ENCODE results near the gene COPS7A.
"Not testable (repeated sequence)": the region's sequence is repeated elsewhere in the genome, so short reads cannot be mapped to it uniquely, and the experiment has no call there.

COPS7A gene

GRCh38 chr12:6708351-6708750, 15.5 kb upstream of the COPS7A start:
- not testable (repeated sequence) for H2BK5ac ChIP-seq (ENCODE audit: low read depth, low read length, poor library complexity, severe bottlenecking); H3K14ac ChIP-seq (ENCODE audit: low read length in 2 of 2); H3K4ac ChIP-seq (ENCODE audit: low read depth in 1 of 2, low read length in 2 of 2); H3K23ac ChIP-seq (ENCODE audit: low read length in 2 of 2); H3K4me1 ChIP-seq (ENCODE audit: control insufficient read depth, insufficient read depth, low read depth, low read length); H3K18ac ChIP-seq (ENCODE audit: low read depth in 1 of 2, low read length in 2 of 2); H3K27ac ChIP-seq (ENCODE audit: low read length, poor library complexity, severe bottlenecking); H2BK12ac ChIP-seq (ENCODE audit: low read length in 2 of 2); H4K91ac ChIP-seq (ENCODE audit: low read length); H3K9me3 ChIP-seq (ENCODE audit: control insufficient read depth, low read length); DNase-seq; H3K36me3 ChIP-seq (ENCODE audit: control insufficient read depth in 1 of 2, insufficient read depth in 2 of 2, low read depth in 1 of 2, low read length in 2 of 2); H3K4me2 ChIP-seq (ENCODE audit: low read length, poor library complexity, severe bottlenecking); H2AK5ac ChIP-seq (ENCODE audit: low read length, severe bottlenecking); H2BK120ac ChIP-seq (ENCODE audit: low read depth, low read length); H3K4me3 ChIP-seq (ENCODE audit: insufficient read depth in 1 of 2, low read depth in 1 of 2, low read length in 2 of 2); H4K8ac ChIP-seq (ENCODE audit: low read length); H3K9ac ChIP-seq (ENCODE audit: low read length); H2AFZ ChIP-seq (ENCODE audit: low read depth, low read length); H3K79me1 ChIP-seq (replicated peaks; ENCODE audit: low read length, poor library complexity, severe bottlenecking); H2BK15ac ChIP-seq (ENCODE audit: low read depth, poor library complexity, severe bottlenecking)
- peaks cover 0 to 10% of the 10 kb centered on the region in 2 experiments for H3K27me3 ChIP-seq (ENCODE audit: control insufficient read depth in 1 of 2, insufficient read depth in 1 of 2, low read length in 2 of 2)
- 97% methylated on average over 17 of the region's 21 CpGs for WGBS

GRCh38 chr12:6708960-6709394, 14.9 kb upstream of the COPS7A start:
- Histone ChIP-seq H2BK15ac (ENCODE audit: low read depth, poor library complexity, severe bottlenecking) (no peak overlapping the region), H3K18ac (ENCODE audit: low read depth in 1 of 2, low read length in 2 of 2) (no peak overlapping the region), H3K4me1 (ENCODE audit: control insufficient read depth, insufficient read depth, low read depth, low read length) (no peaks in the 10 kb centered on the region), H3K27me3 (ENCODE audit: control insufficient read depth in 1 of 2, insufficient read depth in 1 of 2, low read length in 2 of 2) (peaks cover 0 to 5% of the 10 kb centered on the region in 2 experiments), H3K4me3 (ENCODE audit: insufficient read depth in 1 of 2, low read depth in 1 of 2, low read length in 2 of 2) (no peak overlapping the region), H3K79me1 (replicated peaks; ENCODE audit: low read length, poor library complexity, severe bottlenecking) (no peaks in the 10 kb centered on the region), H3K23ac (ENCODE audit: low read length in 2 of 2) (no peak overlapping the region), H2BK12ac (ENCODE audit: low read length in 2 of 2) (no peak overlapping the region), H2AK5ac (ENCODE audit: low read length, severe bottlenecking) (no peak overlapping the region), H3K14ac (ENCODE audit: low read length in 2 of 2) (no peak overlapping the region), H2BK5ac (ENCODE audit: low read depth, low read length, poor library complexity, severe bottlenecking) (no peak overlapping the region), H2BK120ac (ENCODE audit: low read depth, low read length) (no peak overlapping the region), H3K4me2 (ENCODE audit: low read length, poor library complexity, severe bottlenecking) (no peak overlapping the region), H3K9me3 (ENCODE audit: control insufficient read depth, low read length) (no peaks in the 10 kb centered on the region), H4K91ac (ENCODE audit: low read length) (no peak overlapping the region), H4K8ac (ENCODE audit: low read length) (no peak overlapping the region), H3K36me3 (ENCODE audit: control insufficient read depth in 1 of 2, insufficient read depth in 2 of 2, low read depth in 1 of 2, low read length in 2 of 2) (no peaks in the 10 kb centered on the region), H3K9ac (ENCODE audit: low read length) (no peak overlapping the region), H2AFZ (ENCODE audit: low read depth, low read length) (no peak overlapping the region), H3K27ac (ENCODE audit: low read length, poor library complexity, severe bottlenecking) (no peak overlapping the region), H3K4ac (ENCODE audit: low read depth in 1 of 2, low read length in 2 of 2) (no peak overlapping the region)
- WGBS: 92% methylated on average over 16 of the region's 16 CpGs
- DNase-seq: no peak

- DNase-seq; H2BK120ac ChIP-seq (ENCODE audit: low read depth, low read length); H3K27me3 ChIP-seq (ENCODE audit: control insufficient read depth in 1 of 2, insufficient read depth in 1 of 2, low read length in 2 of 2); H4K91ac ChIP-seq (ENCODE audit: low read length); H3K14ac ChIP-seq (ENCODE audit: low read length in 2 of 2); H3K79me1 ChIP-seq (replicated peaks; ENCODE audit: low read length, poor library complexity, severe bottlenecking); H3K9me3 ChIP-seq (ENCODE audit: control insufficient read depth, low read length); H2BK5ac ChIP-seq (ENCODE audit: low read depth, low read length, poor library complexity, severe bottlenecking); H2BK15ac ChIP-seq (ENCODE audit: low read depth, poor library complexity, severe bottlenecking); H2BK12ac ChIP-seq (ENCODE audit: low read length in 2 of 2); H3K36me3 ChIP-seq (ENCODE audit: control insufficient read depth in 1 of 2, insufficient read depth in 2 of 2, low read depth in 1 of 2, low read length in 2 of 2); H2AK5ac ChIP-seq (ENCODE audit: low read length, severe bottlenecking); H3K18ac ChIP-seq (ENCODE audit: low read depth in 1 of 2, low read length in 2 of 2); H3K4ac ChIP-seq (ENCODE audit: low read depth in 1 of 2, low read length in 2 of 2); H4K8ac ChIP-seq (ENCODE audit: low read length); H2AFZ ChIP-seq (ENCODE audit: low read depth, low read length); H3K9ac ChIP-seq (ENCODE audit: low read length); H3K4me3 ChIP-seq (ENCODE audit: insufficient read depth in 1 of 2, low read depth in 1 of 2, low read length in 2 of 2); H3K27ac ChIP-seq (ENCODE audit: low read length, poor library complexity, severe bottlenecking); H3K23ac ChIP-seq (ENCODE audit: low read length in 2 of 2); H3K4me1 ChIP-seq (ENCODE audit: control insufficient read depth, insufficient read depth, low read depth, low read length); H3K4me2 ChIP-seq (ENCODE audit: low read length, poor library complexity, severe bottlenecking): not testable (repeated sequence)
- WGBS: 92% methylated on average over 16 of the region's 41 CpGs
Observed at GRCh38 chr12:6716031-6716873, 7.6 kb upstream of the COPS7A start.

- H3K79me1 ChIP-seq (replicated peaks; ENCODE audit: low read length, poor library complexity, severe bottlenecking): no peaks in the 10 kb centered on the region
- H2AK5ac ChIP-seq (ENCODE audit: low read length, severe bottlenecking): no peak overlapping the region
- no peak overlapping the region for H4K8ac ChIP-seq (ENCODE audit: low read length)
- H3K18ac ChIP-seq (ENCODE audit: low read depth in 1 of 2, low read length in 2 of 2): no peak overlapping the region
- H2BK12ac ChIP-seq (ENCODE audit: low read length in 2 of 2): no peak overlapping the region
- no peak overlapping the region for H3K9ac ChIP-seq (ENCODE audit: low read length)
- H3K4me3 ChIP-seq (ENCODE audit: insufficient read depth in 1 of 2, low read depth in 1 of 2, low read length in 2 of 2): no peak overlapping the region
- H2BK15ac ChIP-seq (ENCODE audit: low read depth, poor library complexity, severe bottlenecking): no peak overlapping the region
- no peak overlapping the region for H2AFZ ChIP-seq (ENCODE audit: low read depth, low read length)
- DNase-seq: no peak
- H2BK120ac ChIP-seq (ENCODE audit: low read depth, low read length): no peak overlapping the region
- no peak overlapping the region for H3K14ac ChIP-seq (ENCODE audit: low read length in 2 of 2)
- no peak overlapping the region for H3K23ac ChIP-seq (ENCODE audit: low read length in 2 of 2)
- no peaks in the 10 kb centered on the region for H3K36me3 ChIP-seq (ENCODE audit: control insufficient read depth in 1 of 2, insufficient read depth in 2 of 2, low read depth in 1 of 2, low read length in 2 of 2)
- no peaks in the 10 kb centered on the region for H3K4me1 ChIP-seq (ENCODE audit: control insufficient read depth, insufficient read depth, low read depth, low read length)
- H3K9me3 ChIP-seq (ENCODE audit: control insufficient read depth, low read length): no peaks in the 10 kb centered on the region
- H3K4me2 ChIP-seq (ENCODE audit: low read length, poor library complexity, severe bottlenecking): no peak overlapping the region
- no peak overlapping the region for H4K91ac ChIP-seq (ENCODE audit: low read length)
- H3K27me3 ChIP-seq (ENCODE audit: control insufficient read depth in 1 of 2, insufficient read depth in 1 of 2, low read length in 2 of 2): peaks cover 0 to 5% of the 10 kb centered on the region in 2 experiments
- over 99% methylated on average over 10 of the region's 10 CpGs for WGBS
- no peak overlapping the region for H3K4ac ChIP-seq (ENCODE audit: low read depth in 1 of 2, low read length in 2 of 2)
- H3K27ac ChIP-seq (ENCODE audit: low read length, poor library complexity, severe bottlenecking): no peak overlapping the region
- no peak overlapping the region for H2BK5ac ChIP-seq (ENCODE audit: low read depth, low read length, poor library complexity, severe bottlenecking)
Observed at GRCh38 chr12:6716874-6717437, 6.9 kb upstream of the COPS7A start.
